Activated B cell treated with CpG ODN at 0.5 μM for 24 hours (primary cell): ENCODE data around the gene PLEKHA8. TPM values are rescaled to one million over a fixed set of nuclear protein-coding genes. Genes with fewer than 3 reads are reported as not detected.

Experiments used
- ATAC-seq: fragments of 200-7000 bp; cut with Tn5 transposase; one replicate; pipeline ENCODE4 v1.10.0; 2021; ENCODE audit warnings: low read depth, mild to moderate bottlenecking, moderate library complexity
- CTCF ChIA-PET: fragments of 350-600 bp; sonication (Branson Sonifier 250); formaldehyde crosslinking; loops from one replicate; lab custom pipeline; 2021; ENCODE audit warnings: antibody characterized with exemption; lab: Charles Lee
- POLR2A ChIA-PET: fragments of 350-600 bp; sonication (Branson Sonifier 250); formaldehyde crosslinking; loops from one replicate; lab custom pipeline; 2021; ENCODE audit warnings: antibody characterized with exemption; lab: Charles Lee
- DNase-seq: peaks from one replicate; pipeline ENCODE4 v3.0.0; 2022
- H3K27ac Mint-ChIP-seq: one replicate; pipeline ENCODE4 v1.8.0; 2020; ENCODE audit warnings: mixed read lengths
- H3K27me3 Mint-ChIP-seq: one replicate; pipeline ENCODE4 v1.8.0; 2021; ENCODE audit warnings: mixed read lengths
- H3K36me3 Mint-ChIP-seq: one replicate; pipeline ENCODE4 v1.8.0; 2021; ENCODE audit warnings: low read depth, mixed read lengths
- H3K4me1 Mint-ChIP-seq: one replicate; pipeline ENCODE4 v1.8.0; 2021; ENCODE audit warnings: mixed read lengths
- H3K4me3 Mint-ChIP-seq: one replicate; pipeline ENCODE4 v1.8.0; 2020; ENCODE audit warnings: mild to moderate bottlenecking, mixed read lengths
- H3K9me3 Mint-ChIP-seq: one replicate; pipeline ENCODE4 v1.8.0; 2020; ENCODE audit warnings: mixed read lengths
- CTCF ChIP-seq: fragments of 200-600 bp; IDR thresholded peaks from one replicate; pipeline ENCODE4 v1.8.0; 2022; ENCODE audit warnings: antibody characterized with exemption, mild to moderate bottlenecking
- intact Hi-C: fragments of 100-400 bp; cut with micrococcal nuclease; formaldehyde crosslinking; loops from one replicate; pipeline ENCODE4 v1.15.1; 2024
- total RNA-seq: library from RNA; stranded (reverse); gene quantifications from 2 replicates; pipeline ENCODE4 v1.2.3, GENCODE V29; 2022

Gene PLEKHA8
- total RNA-seq, 1 donor from 2014 or later, result 9.3 TPM

- no peak for TF ChIP-seq CTCF
- ATAC-seq, result no peak
- ChIA-PET POLR2A (no interaction called here), CTCF (no interaction called here)
- no peak for DNase-seq
- Mint-ChIP-seq H3K4me1 (peaks cover 13% of the 10 kb centered on the region), H3K36me3 (peaks cover 6% of the 10 kb centered on the region), H3K9me3 (peaks cover 11% of the 10 kb centered on the region), H3K4me3 (no peak overlapping the region), H3K27ac (no peak overlapping the region), H3K27me3 (peaks cover 2% of the 10 kb centered on the region)
- intact Hi-C loops, result no loop called here
Measured at GRCh38 chr7:29993140-29993539, 35.1 kb upstream of the PLEKHA8 start.

- Mint-ChIP-seq H3K4me1 (no peaks in the 10 kb centered on the region), H3K4me3 (no peak overlapping the region), H3K27ac (no peak overlapping the region), H3K9me3 (peaks cover 11% of the 10 kb centered on the region), H3K36me3 (peaks cover 2% of the 10 kb centered on the region), H3K27me3 (peaks cover 3% of the 10 kb centered on the region)
- intact Hi-C loops, result no loop called here
- DNase-seq (no peak), ATAC-seq (no peak)
- no peak for TF ChIP-seq CTCF
- ChIA-PET CTCF (no interaction called here), POLR2A (no interaction called here)
Measured at GRCh38 chr7:29995652-29996051, 32.6 kb upstream of the PLEKHA8 start.

GRCh38 chr7:29996321-29996720 lies 31.9 kb upstream of the PLEKHA8 start:
- no peak overlapping the region for H3K4me3 Mint-ChIP-seq
- peaks cover 3% of the 10 kb centered on the region for H3K27me3 Mint-ChIP-seq
- TF ChIP-seq CTCF, result no peak
- H3K9me3 Mint-ChIP-seq, result peaks cover 11% of the 10 kb centered on the region
- intact Hi-C loops, result no loop called here
- H3K4me1 Mint-ChIP-seq, result no peaks in the 10 kb centered on the region
- no peak overlapping the region for H3K27ac Mint-ChIP-seq
- H3K36me3 Mint-ChIP-seq, result peaks cover 2% of the 10 kb centered on the region
- POLR2A ChIA-PET, result no interaction called here
- ATAC-seq (no peak), DNase-seq (no peak)
- CTCF ChIA-PET, result no interaction called here

- no peak for TF ChIP-seq CTCF
- Mint-ChIP-seq H3K4me3 (no peak overlapping the region), H3K27me3 (peaks cover 3% of the 10 kb centered on the region), H3K4me1 (no peaks in the 10 kb centered on the region), H3K27ac (no peak overlapping the region), H3K36me3 (no peaks in the 10 kb centered on the region), H3K9me3 (peaks cover 7% of the 10 kb centered on the region)
- ATAC-seq (no peak), DNase-seq (no peak)
- CTCF ChIA-PET, result no interaction called here
- POLR2A ChIA-PET, result no interaction called here
- intact Hi-C loops, result no loop called here
Measured at GRCh38 chr7:29998489-29998888, 29.7 kb upstream of the PLEKHA8 start.

GRCh38 chr7:30001998-30002397 lies 26.2 kb upstream of the PLEKHA8 start:
- no peak for DNase-seq
- Mint-ChIP-seq H3K4me1 (no peaks in the 10 kb centered on the region), H3K27ac (no peak overlapping the region), H3K4me3 (no peak overlapping the region), H3K36me3 (no peaks in the 10 kb centered on the region), H3K9me3 (peaks cover 3% of the 10 kb centered on the region), H3K27me3 (peaks cover 3% of the 10 kb centered on the region)
- no peak for ATAC-seq
- ChIA-PET CTCF (no interaction called here), POLR2A (interaction anchor here (0.5 kb wide), 1 partner anchor 42 kb away, joined by 4 read pairs; no protein-coding TSS in a partner anchor)
- no peak for TF ChIP-seq CTCF
- intact Hi-C loops, result no loop called here
